Measurements from ENCODE around the gene AP4M1.

The AP4M1 gene

GRCh38 chr7:100095704-100096103, 5.7 kb upstream of the AP4M1 start:
- H3K36me3 ChIP-seq (ENCODE audit: low read length), result peaks cover 82% of the 10 kb centered on the region
- H3F3A ChIP-seq (ENCODE audit: insufficient read depth), result peaks cover 65% of the 10 kb centered on the region

GRCh38 chr7:100098913-100099312, 2.5 kb upstream of the AP4M1 start:
- Histone ChIP-seq H3K27me3 (ENCODE audit: low read length) (no peaks in the 10 kb centered on the region), H3K9me2 (replicated peaks; ENCODE audit: insufficient read depth, low read length) (no peaks in the 10 kb centered on the region), H3K9ac (ENCODE audit: low read length) (no peak overlapping the region), H3K27ac (ENCODE audit: low read depth, low read length) (no peak overlapping the region), H2AFZ (ENCODE audit: low read depth, low read length, severe bottlenecking) (no peak overlapping the region), H3K4me3 (ENCODE audit: insufficient read depth, low read length, poor library complexity, severe bottlenecking) (no peak overlapping the region), H3F3A (ENCODE audit: insufficient read depth) (peaks cover 42% of the 10 kb centered on the region), H4K20me1 (ENCODE audit: low read depth, low read length) (peaks cover 18% of the 10 kb centered on the region), H3K36me3 (ENCODE audit: low read length) (peaks cover 59% of the 10 kb centered on the region), H3K4me2 (ENCODE audit: low read depth, low read length, poor library complexity, severe bottlenecking) (no peak overlapping the region), H3K79me2 (ENCODE audit: insufficient read depth, low read length) (peaks cover 34% of the 10 kb centered on the region), H3K9me3 (ENCODE audit: insufficient read depth, low read length) (no peaks in the 10 kb centered on the region)
- no peak for TF ChIP-seq EZH2phosphoT487 (conservative IDR thresholded peaks at IDR 0.05; ENCODE audit: low read length)
- TF ChIP-seq CTCF (IDR thresholded peaks at IDR 0.05; ENCODE audit: insufficient read depth, low read length, poor library complexity, severe bottlenecking), result no peak

More at GRCh38 chr7:100095704-100096103, 5.7 kb upstream of the AP4M1 start:
- no peak overlapping the region for H3K27ac ChIP-seq (ENCODE audit: low read depth, low read length)
- H3K9ac ChIP-seq (ENCODE audit: low read length), result no peak overlapping the region
- H3K79me2 ChIP-seq (ENCODE audit: insufficient read depth, low read length), result peaks cover 29% of the 10 kb centered on the region
- H2AFZ ChIP-seq (ENCODE audit: low read depth, low read length, severe bottlenecking), result no peak overlapping the region
- H3K4me2 ChIP-seq (ENCODE audit: low read depth, low read length, poor library complexity, severe bottlenecking), result no peak overlapping the region
- peaks cover 18% of the 10 kb centered on the region for H4K20me1 ChIP-seq (ENCODE audit: low read depth, low read length)
- H3K9me3 ChIP-seq (ENCODE audit: insufficient read depth, low read length), result no peaks in the 10 kb centered on the region
- H3K4me3 ChIP-seq (ENCODE audit: insufficient read depth, low read length, poor library complexity, severe bottlenecking), result no peak overlapping the region
- H3K9me2 ChIP-seq (replicated peaks; ENCODE audit: insufficient read depth, low read length), result no peaks in the 10 kb centered on the region
- H3K27me3 ChIP-seq (ENCODE audit: low read length), result no peaks in the 10 kb centered on the region
- TF ChIP-seq EZH2phosphoT487 (conservative IDR thresholded peaks at IDR 0.05; ENCODE audit: low read length) (no peak), CTCF (IDR thresholded peaks at IDR 0.05; ENCODE audit: insufficient read depth, low read length, poor library complexity, severe bottlenecking) (no peak)

- Histone ChIP-seq H3K4me3 (ENCODE audit: insufficient read depth, low read length, poor library complexity, severe bottlenecking) (no peak overlapping the region), H3K36me3 (ENCODE audit: low read length) (peaks cover 53% of the 10 kb centered on the region), H3K9me2 (replicated peaks; ENCODE audit: insufficient read depth, low read length) (no peaks in the 10 kb centered on the region), H3K27ac (ENCODE audit: low read depth, low read length) (no peak overlapping the region), H3K4me2 (ENCODE audit: low read depth, low read length, poor library complexity, severe bottlenecking) (peak overlapping the region; percentile 70), H4K20me1 (ENCODE audit: low read depth, low read length) (peaks cover 16% of the 10 kb centered on the region), H2AFZ (ENCODE audit: low read depth, low read length, severe bottlenecking) (no peak overlapping the region), H3K79me2 (ENCODE audit: insufficient read depth, low read length) (peaks cover 34% of the 10 kb centered on the region), H3K9ac (ENCODE audit: low read length) (peak overlapping the region; percentile 100), H3K27me3 (ENCODE audit: low read length) (no peaks in the 10 kb centered on the region), H3K9me3 (ENCODE audit: insufficient read depth, low read length) (no peaks in the 10 kb centered on the region), H3F3A (ENCODE audit: insufficient read depth) (peaks cover 36% of the 10 kb centered on the region)
- TF ChIP-seq CTCF (IDR thresholded peaks at IDR 0.05; ENCODE audit: insufficient read depth, low read length, poor library complexity, severe bottlenecking), result no peak
- TF ChIP-seq EZH2phosphoT487 (conservative IDR thresholded peaks at IDR 0.05; ENCODE audit: low read length), result no peak
These were observed 2.0 kb upstream of the AP4M1 start for GRCh38 chr7:100099452-100099851.

Data from SU-DHL-6 (cell line).